ENCODE measurements around the gene ZNF519. TPM values are rescaled to one million over a fixed set of nuclear protein-coding genes. Genes with fewer than 3 reads are reported as not detected.

Gene ZNF519
- total RNA-seq, 1 experiment from 2014 or later = 24.3 TPM

GRCh38 chr18:14097761-14098160 lies 34.5 kb downstream of the ZNF519 start:
- TF ChIP-seq CTCF (conservative IDR thresholded peaks at IDR 0.05) = no peak
- Histone ChIP-seq H3K18ac (ENCODE audit: insufficient read length, low read depth, low read length) (no peak overlapping the region), H2BK20ac (ENCODE audit: low read depth, low read length, poor library complexity, severe bottlenecking) (no peak overlapping the region), H2BK120ac (ENCODE audit: low read depth, low read length, poor library complexity, severe bottlenecking) (no peak overlapping the region), H2BK12ac (ENCODE audit: insufficient read length, low read depth, low read length) (no peak overlapping the region), H3T11ph (ENCODE audit: low read length) (no peak overlapping the region), H3K23ac (ENCODE audit: insufficient read length, low read depth, low read length) (no peak overlapping the region), H2BK5ac (ENCODE audit: insufficient read length, low read length) (no peak overlapping the region), H3K9me3 (ENCODE audit: control insufficient read depth, low read depth, low read length) (no peaks in the 10 kb centered on the region), H4K5ac (ENCODE audit: insufficient read length, low read depth, low read length) (no peak overlapping the region), H4K8ac (replicated peaks; ENCODE audit: insufficient read length, low read depth, low read length) (no peak overlapping the region), H4K20me1 (ENCODE audit: control insufficient read depth, insufficient read depth, insufficient read length) (no peaks in the 10 kb centered on the region), H2AK5ac (ENCODE audit: insufficient read length, low read length) (no peak overlapping the region), H3K4me1 (ENCODE audit: insufficient read depth, low read length) (no peaks in the 10 kb centered on the region), H3K14ac (ENCODE audit: insufficient read depth, low read length) (no peak overlapping the region), H3K27me3 (ENCODE audit: insufficient read depth, low read length) (no peaks in the 10 kb centered on the region), H3K27ac (ENCODE audit: insufficient read length, low read depth, low read length) (no peak overlapping the region), H3K4ac (ENCODE audit: low read depth, low read length) (no peak overlapping the region), H4K91ac (ENCODE audit: insufficient read length, low read depth, low read length) (no peak overlapping the region), H2BK15ac (ENCODE audit: low read depth, low read length) (no peak overlapping the region), H3K23me2 (ENCODE audit: insufficient read length, low read depth, low read length, poor library complexity, severe bottlenecking) (no peaks in the 10 kb centered on the region), H3K56ac (ENCODE audit: insufficient read length, low read depth, low read length) (no peak overlapping the region), H3K79me2 (ENCODE audit: insufficient read depth, low read length) (0 out of 2 replicates have a peak, but pooled peaks cover 2% of the 10 kb centered on the region), H3K4me2 (ENCODE audit: insufficient read depth, insufficient read length, low read length) (no peak overlapping the region), H3K79me1 (ENCODE audit: insufficient read depth, low read depth, low read length, poor library complexity, severe bottlenecking) (no peaks in the 10 kb centered on the region), H3K9ac (ENCODE audit: extremely low read depth, insufficient read length, low read length) (no peak overlapping the region), H2AFZ (ENCODE audit: low read length) (no peak overlapping the region)
- Mint-ChIP-seq H3K36me3 (ENCODE audit: insufficient read depth in 1 of 3, low read depth in 3 of 3) (peaks cover 56 to 68% (median 62%) of the 10 kb centered on the region in 3 experiments), H3K4me3 (no peak overlapping the region), H3K27ac (no peak overlapping the region), H3K9me3 (peaks cover 20 to 35% of the 10 kb centered on the region in 2 experiments), H3K27me3 (ENCODE audit: low read depth) (no peaks in the 10 kb centered on the region), H3K4me1 (peaks cover 0 to 5% of the 10 kb centered on the region in 2 experiments; a peak in 2 of 4 replicates)
- no peak for DNase-seq
- WGBS (ENCODE audit: extremely low coverage, insufficient read length, low lambda C conversion rate) = no CpG with 5 or more reads among the region's 2 CpGs
